Measurements from ENCODE around the gene CHD6. TPM values are rescaled to one million over a fixed set of nuclear protein-coding genes. Genes with fewer than 3 reads are reported as not detected.
A peak's percentile ranks its signal among the peaks of the same experiment; 100 is the strongest.

CHD6 gene
- total and polyA plus RNA-seq, 2 of the 13 experiments (the other 11 are each of a cell fraction or from before 2014, with no cell fraction given) = 14.4 to 52.0 TPM

- TF ChIP-seq ZHX1 (CRISPR knock-in tag; IDR thresholded peaks at IDR 0.05; ENCODE audit: low read depth) = no peak
- TF ChIP-seq ZNF557 (CRISPR knock-in tag; IDR thresholded peaks at IDR 0.05) = no peak
- TF ChIP-seq ZMYM3 (CRISPR knock-in tag; IDR thresholded peaks at IDR 0.05) = no peak; the same call in none of the 2 replicates
- TF ChIP-seq ZNF615 (CRISPR knock-in tag; IDR thresholded peaks at IDR 0.05; ENCODE audit: borderline replicate concordance) = no peak
- TF ChIP-seq KMT2A (CRISPR knock-in tag; IDR thresholded peaks at IDR 0.05) = no peak; the same call in 1 of the 2 replicates
- TF ChIP-seq SP1 (IDR thresholded peaks at IDR 0.05) = no peak
- no peak for TF ChIP-seq SP1 (CRISPR knock-in tag; IDR thresholded peaks at IDR 0.05)
- peak; percentile 82; the same call in 1 of the 2 replicates for TF ChIP-seq ZFP36L1 (CRISPR knock-in tag; IDR thresholded peaks at IDR 0.05)
- peak; percentile 66 for TF ChIP-seq ZNF331 (CRISPR knock-in tag; IDR thresholded peaks at IDR 0.05)
- TF ChIP-seq ZFP62 (CRISPR knock-in tag; IDR thresholded peaks at IDR 0.05) = no peak
- TF ChIP-seq CC2D1A (CRISPR knock-in tag; IDR thresholded peaks at IDR 0.05) = no peak
- no peak for TF ChIP-seq GMEB2 (CRISPR knock-in tag; IDR thresholded peaks at IDR 0.05; ENCODE audit: low read depth)
- no peak for TF ChIP-seq RARG (CRISPR knock-in tag; IDR thresholded peaks at IDR 0.05; ENCODE audit: low read depth)
- no peak for TF ChIP-seq PHB2 (IDR thresholded peaks at IDR 0.05; ENCODE audit: partially characterized antibody)
- peak; percentile 64; the same call in 1 of the 2 replicates for TF ChIP-seq ARNTL (CRISPR knock-in tag; IDR thresholded peaks at IDR 0.05)
- TF ChIP-seq PBX2 (CRISPR knock-in tag; IDR thresholded peaks at IDR 0.05) = 0 out of 2 replicates have a peak, but pooled peaks have one; percentile 33
- TF ChIP-seq ETV5 (CRISPR knock-in tag; IDR thresholded peaks at IDR 0.05; ENCODE audit: borderline replicate concordance) = peak; percentile 81
- TF ChIP-seq ZBTB7B (CRISPR knock-in tag; IDR thresholded peaks at IDR 0.05) = no peak
- no peak for TF ChIP-seq ZBTB7A (CRISPR knock-in tag; IDR thresholded peaks at IDR 0.05)
- peak; percentile 94 for TF ChIP-seq ZNF142 (CRISPR knock-in tag; IDR thresholded peaks at IDR 0.05)
Measured at GRCh38 chr20:41594514-41595322, 23.5 kb downstream of the CHD6 start (continued).

Measured in HepG2 (cell line).